Activated T-helper 1 cell treated with anti-CD3 and anti-CD28 coated beads, Interleukin-12 subunit alpha, Interleukin-12 subunit beta, Interleukin-2, Interleukin-4 antibody, amounts not matched to agents 30 ng/mL and 10 ng/mL and 1 ng/mL, durations not matched to agents 14 hours and 24 hours and 36 hours (primary cell): Measurements from ENCODE around the gene GLOD4. TPM values are rescaled to one million over a fixed set of nuclear protein-coding genes. Genes with fewer than 3 reads are reported as not detected.
"Not testable (repeated sequence)": the region's sequence is repeated elsewhere in the genome, so short reads cannot be mapped to it uniquely, and the experiment has no call there.

ENCODE experiments used
- DNase-seq: peaks from one replicate; pipeline ENCODE4 v3.0.0; 2021; ENCODE audit warnings: low spot score
- H3K27ac Mint-ChIP-seq: one replicate; pipeline ENCODE4 v1.8.0; 2021; ENCODE audit warnings: mild to moderate bottlenecking, mixed read lengths
- H3K27me3 Mint-ChIP-seq: one replicate; pipeline ENCODE4 v1.8.0; 2022; ENCODE audit warnings: mild to moderate bottlenecking, moderate library complexity, mixed read lengths; ENCODE audit not compliant: insufficient read depth
- H3K36me3 Mint-ChIP-seq: one replicate; pipeline ENCODE4 v1.8.0; 2021; ENCODE audit warnings: low read depth, mixed read lengths
- H3K4me1 Mint-ChIP-seq: one replicate; pipeline ENCODE4 v1.8.0; 2021; ENCODE audit warnings: low read depth, mixed read lengths
- H3K4me3 Mint-ChIP-seq: one replicate; pipeline ENCODE4 v1.8.0; 2021; ENCODE audit warnings: mild to moderate bottlenecking, moderate library complexity, mixed read lengths
- H3K9me3 Mint-ChIP-seq: one replicate; pipeline ENCODE4 v1.8.0; 2021; ENCODE audit warnings: mixed read lengths
- intact Hi-C: fragments of 100-400 bp; cut with micrococcal nuclease; formaldehyde crosslinking; loops from one replicate; pipeline ENCODE4 v1.15.1; 2024
- total RNA-seq: library from RNA; stranded (reverse); gene quantifications from 2 replicates; pipeline ENCODE4 v1.2.3, GENCODE V29; 2022

The GLOD4 gene
- total RNA-seq, 1 donor from 2014 or later, result 97.0 TPM

GRCh38 chr17:811051-811784 is 29.1 kb upstream of the GLOD4 start:
- intact Hi-C loops, result no loop called here
- Mint-ChIP-seq H3K9me3 (no peaks in the 10 kb centered on the region), H3K36me3 (no peaks in the 10 kb centered on the region), H3K4me1 (no peaks in the 10 kb centered on the region), H3K4me3 (no peak overlapping the region), H3K27me3 (peaks cover 2% of the 10 kb centered on the region), H3K27ac (no peak overlapping the region)
- DNase-seq, result no peak

GRCh38 chr17:807523-808294 is 25.6 kb upstream of the GLOD4 start:
- Mint-ChIP-seq H3K27ac (no peak overlapping the region), H3K4me3 (no peak overlapping the region), H3K9me3 (no peaks in the 10 kb centered on the region), H3K4me1 (no peaks in the 10 kb centered on the region), H3K36me3 (no peaks in the 10 kb centered on the region), H3K27me3 (no peaks in the 10 kb centered on the region)
- DNase-seq, result no peak
- intact Hi-C loops, result no loop called here

GRCh38 chr17:806781-807522 is 24.9 kb upstream of the GLOD4 start:
- Mint-ChIP-seq H3K36me3 (no peaks in the 10 kb centered on the region), H3K27ac (no peak overlapping the region), H3K27me3 (no peaks in the 10 kb centered on the region), H3K9me3 (no peaks in the 10 kb centered on the region), H3K4me3 (no peak overlapping the region), H3K4me1 (no peaks in the 10 kb centered on the region)
- intact Hi-C loops, result no loop called here
- DNase-seq, result no peak

- no peaks in the 10 kb centered on the region for H3K27me3 Mint-ChIP-seq
Observed at GRCh38 chr17:806346-806745, 24.3 kb upstream of the GLOD4 start.

GRCh38 chr17:805886-806285 is 23.8 kb upstream of the GLOD4 start:
- H3K4me3 Mint-ChIP-seq, H3K27me3 Mint-ChIP-seq, H3K4me1 Mint-ChIP-seq, DNase-seq, intact Hi-C loops, H3K36me3 Mint-ChIP-seq, H3K9me3 Mint-ChIP-seq, H3K27ac Mint-ChIP-seq: not testable (repeated sequence)

More at GRCh38 chr17:806346-806745, 24.3 kb upstream of the GLOD4 start:
- Mint-ChIP-seq H3K27ac (no peak overlapping the region), H3K4me3 (no peak overlapping the region), H3K36me3 (no peaks in the 10 kb centered on the region), H3K9me3 (no peaks in the 10 kb centered on the region), H3K4me1 (no peaks in the 10 kb centered on the region)
- DNase-seq, result no peak
- intact Hi-C loops, result no loop called here

- Mint-ChIP-seq H3K9me3 (no peaks in the 10 kb centered on the region), H3K27me3 (no peaks in the 10 kb centered on the region), H3K4me1 (no peaks in the 10 kb centered on the region), H3K4me3 (no peak overlapping the region), H3K36me3 (no peaks in the 10 kb centered on the region), H3K27ac (no peak overlapping the region)
- no peak for DNase-seq
- intact Hi-C loops, result no loop called here
Observed at GRCh38 chr17:804541-805435, 22.7 kb upstream of the GLOD4 start.

- Mint-ChIP-seq H3K4me3 (no peak overlapping the region), H3K36me3 (no peaks in the 10 kb centered on the region), H3K4me1 (no peaks in the 10 kb centered on the region), H3K9me3 (no peaks in the 10 kb centered on the region), H3K27ac (no peak overlapping the region), H3K27me3 (no peaks in the 10 kb centered on the region)
- no peak for DNase-seq
- intact Hi-C loops, result no loop called here
Observed at GRCh38 chr17:802901-803881, 21.1 kb upstream of the GLOD4 start.

GRCh38 chr17:802481-802880 is 20.4 kb upstream of the GLOD4 start:
- intact Hi-C loops, result no loop called here
- no peaks in the 10 kb centered on the region for H3K27me3 Mint-ChIP-seq
- H3K27ac Mint-ChIP-seq, result no peak overlapping the region
- H3K4me1 Mint-ChIP-seq, result no peaks in the 10 kb centered on the region
- no peaks in the 10 kb centered on the region for H3K36me3 Mint-ChIP-seq
- no peaks in the 10 kb centered on the region for H3K9me3 Mint-ChIP-seq
- no peak overlapping the region for H3K4me3 Mint-ChIP-seq
- DNase-seq, result no peak

GRCh38 chr17:801660-802059 is 19.6 kb upstream of the GLOD4 start:
- DNase-seq, result no peak
- Mint-ChIP-seq H3K9me3 (no peaks in the 10 kb centered on the region), H3K4me1 (no peaks in the 10 kb centered on the region), H3K27ac (no peak overlapping the region), H3K27me3 (no peaks in the 10 kb centered on the region), H3K4me3 (no peak overlapping the region), H3K36me3 (no peaks in the 10 kb centered on the region)
- intact Hi-C loops, result no loop called here

- no peaks in the 10 kb centered on the region for H3K4me1 Mint-ChIP-seq
- no peaks in the 10 kb centered on the region for H3K27me3 Mint-ChIP-seq
- no peaks in the 10 kb centered on the region for H3K36me3 Mint-ChIP-seq
- DNase-seq, result no peak
- H3K4me3 Mint-ChIP-seq, result no peak overlapping the region
- H3K9me3 Mint-ChIP-seq, result no peaks in the 10 kb centered on the region
- no peak overlapping the region for H3K27ac Mint-ChIP-seq
- intact Hi-C loops, result no loop called here
Observed at GRCh38 chr17:800446-801242, 18.6 kb upstream of the GLOD4 start.

GRCh38 chr17:799261-799660 is 17.2 kb upstream of the GLOD4 start:
- Mint-ChIP-seq H3K4me1 (peaks cover 6% of the 10 kb centered on the region), H3K27ac (no peak overlapping the region), H3K27me3 (no peaks in the 10 kb centered on the region), H3K36me3 (no peaks in the 10 kb centered on the region), H3K9me3 (no peaks in the 10 kb centered on the region), H3K4me3 (no peak overlapping the region)
- DNase-seq, result no peak
- intact Hi-C loops, result no loop called here
